SIG-M5 treated with dmso at 0.1 percent for 504 hours (cell line): ENCODE results near the gene DKC1.
"Not testable (repeated sequence)": the region's sequence is repeated elsewhere in the genome, so short reads cannot be mapped to it uniquely, and the experiment has no call there.

Experiments
- DNase-seq: peaks from one replicate; lab custom pipeline; 2025; ENCODE audit not compliant: unreplicated experiment; lab: John Stamatoyannopoulos, UW

DKC1 gene

DNA sequence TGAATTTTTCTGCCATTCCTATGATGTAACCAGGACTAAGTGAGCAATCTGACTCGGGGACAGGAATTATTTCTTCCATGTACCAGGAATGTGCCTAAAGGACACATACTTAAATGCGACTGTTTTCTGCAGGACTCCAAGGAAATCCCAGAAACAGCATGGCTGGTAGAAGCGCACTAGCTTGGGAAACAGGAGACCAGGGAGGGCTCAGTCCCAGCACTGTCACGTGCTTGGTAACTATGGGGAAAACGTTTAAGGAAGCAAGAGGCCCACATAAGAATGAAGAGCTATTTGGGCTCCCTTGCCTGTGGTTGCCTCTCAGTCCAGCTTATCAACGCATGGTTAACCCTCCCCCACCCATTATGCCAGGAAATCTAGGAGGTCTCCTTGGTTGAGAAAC lies 23.1 kb downstream of the DKC1 start:
- no peak for DNase-seq

- no peak for DNase-seq
These were observed 28.8 kb downstream of the DKC1 start for GRCh38 chrX:154791467-154791866.

GRCh38 chrX:154791939-154792338 lies 29.3 kb downstream of the DKC1 start:
- no peak for DNase-seq

GRCh38 chrX:154793084-154793795 lies 30.6 kb downstream of the DKC1 start:
- DNase-seq = no peak

GRCh38 chrX:154795016-154795415 lies 32.4 kb downstream of the DKC1 start:
- DNase-seq = no peak

- no peak for DNase-seq
These were observed 34.3 kb downstream of the DKC1 start for GRCh38 chrX:154797006-154797405.

DNA sequence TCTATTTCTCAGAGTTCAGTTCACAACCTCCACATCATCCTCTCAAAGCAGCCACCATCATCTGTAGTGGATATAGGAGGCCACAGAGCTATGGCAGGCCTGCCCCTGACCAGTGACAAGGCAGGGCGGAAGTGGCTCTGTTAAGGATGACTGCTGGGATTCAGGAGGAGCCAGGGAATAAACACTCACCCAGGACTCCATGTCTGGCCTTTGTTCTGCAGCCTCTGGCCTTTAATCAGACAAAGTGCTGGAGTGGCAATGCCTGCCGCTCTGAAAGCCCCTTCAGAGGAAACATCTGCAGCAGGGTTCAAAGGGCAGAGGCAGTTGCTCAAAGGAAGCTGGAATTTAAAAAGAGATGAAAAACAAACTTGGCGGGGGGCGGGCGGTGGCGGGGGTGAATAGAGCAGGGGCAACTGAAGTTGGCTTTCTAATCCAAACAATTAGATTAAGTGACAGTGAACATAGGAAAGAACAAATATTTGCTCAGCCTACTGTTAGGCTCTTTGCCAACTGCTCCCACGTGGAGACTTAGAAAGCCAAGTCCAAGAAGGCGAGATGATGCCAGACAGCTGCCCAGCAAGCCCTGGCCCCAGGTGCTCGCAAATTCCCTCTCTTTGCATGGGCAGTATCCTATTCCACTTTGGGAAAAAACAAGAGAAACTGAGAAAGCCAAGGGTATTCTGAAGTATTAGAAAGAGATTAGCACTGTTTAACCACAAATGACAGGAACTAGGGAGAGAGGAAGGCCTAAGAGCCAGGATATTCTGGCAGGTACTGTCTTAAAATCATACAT lies 37.1 kb downstream of the DKC1 start:
- DNase-seq = no peak

GRCh38 chrX:154800478-154801210 lies 38.0 kb downstream of the DKC1 start:
- peak; percentile 74 for DNase-seq

- no peak for DNase-seq
These were observed 40.3 kb downstream of the DKC1 start for GRCh38 chrX:154802947-154803346.

- DNase-seq = no peak
These were observed 41.7 kb downstream of the DKC1 start for GRCh38 chrX:154804261-154804956.

DNA sequence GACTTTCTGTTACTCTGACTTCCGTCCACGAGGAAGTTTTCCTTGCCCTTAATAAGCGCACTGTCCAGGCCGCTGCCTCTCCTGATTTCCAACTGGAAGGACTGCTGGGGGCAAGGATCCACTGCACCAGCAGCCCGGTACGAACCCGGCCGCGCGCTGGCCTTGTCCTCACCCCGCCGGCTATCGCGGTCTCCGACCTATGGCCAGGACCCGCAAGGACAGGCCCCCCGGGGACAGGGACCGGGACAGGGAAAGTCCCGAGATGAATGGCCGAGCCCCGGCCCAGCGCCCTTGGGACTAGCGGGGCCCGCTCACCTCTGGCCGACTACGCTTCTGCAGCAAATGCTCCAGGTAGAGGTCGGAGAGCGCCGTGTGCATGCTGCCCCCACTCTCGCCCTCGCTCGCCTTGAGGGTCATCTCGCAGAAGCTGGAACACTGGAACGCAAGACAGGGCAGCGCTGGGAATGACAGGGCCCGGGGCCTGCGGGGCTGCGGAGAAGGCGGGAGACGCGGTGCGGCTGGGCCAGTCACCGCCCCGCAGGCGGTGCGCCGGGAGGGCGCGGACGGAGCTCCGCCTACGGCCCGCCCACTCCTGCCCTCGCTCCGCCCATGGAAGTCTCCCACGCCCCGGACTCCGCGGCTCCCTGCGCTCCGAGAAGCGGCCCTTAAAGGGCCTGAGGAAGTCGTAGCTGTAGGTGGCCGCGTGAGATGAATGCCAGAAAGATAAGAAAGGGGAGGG lies 42.5 kb downstream of the DKC1 start, which contains the start of gene MPP1:
Gene MPP1 (minus strand): TSS at position 529 of the 739 bp plus-strand sequence. CDS start 112 bp downstream, at position 417.
- peak; percentile 73 for DNase-seq

DNA sequence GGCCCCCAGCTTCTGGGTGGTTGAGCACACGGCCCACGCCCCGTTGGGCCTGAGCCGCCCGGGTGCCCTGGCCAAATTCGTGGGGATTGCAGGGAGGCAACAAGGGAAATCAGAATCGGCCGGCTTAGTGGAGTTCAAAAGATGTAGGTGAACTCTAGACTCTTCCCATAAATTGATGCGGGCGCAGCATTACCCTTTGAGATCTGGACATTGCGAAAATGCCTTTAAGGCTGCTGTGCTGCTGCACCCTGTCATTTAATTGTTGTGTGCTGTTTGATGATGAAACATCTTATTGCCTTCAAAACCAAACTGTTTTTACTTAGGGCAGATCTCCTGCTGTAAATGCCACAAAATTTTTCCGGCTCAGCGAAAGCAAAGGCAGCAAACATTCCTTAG lies 43.0 kb downstream of the DKC1 start:
- peak; percentile 51 for DNase-seq

GRCh38 chrX:154806837-154807501 lies 44.3 kb downstream of the DKC1 start:
- no peak for DNase-seq

DNA sequence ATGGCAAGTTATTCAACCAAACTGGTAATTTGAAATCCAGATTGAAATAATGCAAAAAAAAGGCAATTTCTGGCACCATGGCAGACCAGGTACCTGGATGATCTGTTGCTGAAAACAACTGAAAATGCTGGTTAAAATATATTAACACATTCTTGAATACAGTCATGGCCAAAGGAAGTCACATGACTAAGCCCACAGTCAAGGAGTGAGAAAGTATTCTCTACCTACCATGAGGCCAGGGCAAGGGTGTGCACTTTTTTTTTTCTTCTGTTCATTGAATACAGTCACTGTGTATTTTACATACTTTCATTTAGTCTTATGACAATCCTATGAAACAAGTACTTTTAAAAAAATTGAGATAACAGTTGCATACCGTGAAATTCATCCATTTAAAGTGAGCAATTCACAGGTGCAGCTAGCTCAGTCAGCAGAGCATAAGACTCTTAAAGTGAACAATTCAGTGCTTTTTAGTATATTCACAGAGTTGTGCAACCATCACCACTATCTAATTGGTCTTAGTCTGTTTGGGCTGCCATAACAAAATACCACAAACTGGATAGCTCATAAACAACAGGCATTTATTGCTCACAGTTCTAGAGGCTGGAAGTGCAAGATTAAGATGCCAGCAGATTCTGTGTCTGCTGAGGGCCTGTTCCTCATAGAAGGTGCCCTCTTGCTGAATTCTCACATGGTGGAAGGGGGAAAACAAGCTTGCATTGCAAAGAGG lies 47.4 kb downstream of the DKC1 start:
- no peak for DNase-seq

- no peak for DNase-seq
These were observed 49.9 kb downstream of the DKC1 start for GRCh38 chrX:154812341-154813101.

- DNase-seq = no peak
These were observed 51.1 kb downstream of the DKC1 start for GRCh38 chrX:154813801-154814200.

DNA sequence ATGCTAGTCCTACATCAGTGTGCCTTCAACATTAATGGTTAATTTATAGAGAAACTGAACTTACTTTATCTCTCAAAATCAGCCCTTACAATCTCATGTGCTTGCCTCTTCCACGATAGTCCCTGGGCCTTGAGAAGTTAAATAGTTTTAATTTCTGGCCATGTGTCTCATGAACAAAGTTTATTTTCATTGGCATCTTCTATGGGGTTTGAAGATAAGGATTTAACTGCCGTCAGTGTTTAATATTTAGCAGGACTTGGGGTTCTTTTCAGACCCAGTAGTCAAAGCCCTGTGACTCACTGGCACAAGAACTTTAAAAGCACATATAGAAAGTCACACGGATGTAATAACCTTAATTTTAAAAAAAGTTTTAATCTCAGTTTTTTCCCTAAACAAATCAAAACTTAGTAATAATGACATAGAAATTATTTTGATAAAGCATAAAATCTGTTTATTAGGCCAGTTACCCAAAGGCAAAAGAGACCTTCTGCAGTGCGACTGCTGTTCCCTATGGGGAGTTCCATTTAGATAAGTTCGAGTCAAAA lies 52.7 kb downstream of the DKC1 start:
- DNase-seq = no peak

GRCh38 chrX:154816326-154816898 lies 53.7 kb downstream of the DKC1 start:
- DNase-seq = not testable (repeated sequence)
